ENCODE results near the gene PTH1R.

Gene PTH1R

DNA sequence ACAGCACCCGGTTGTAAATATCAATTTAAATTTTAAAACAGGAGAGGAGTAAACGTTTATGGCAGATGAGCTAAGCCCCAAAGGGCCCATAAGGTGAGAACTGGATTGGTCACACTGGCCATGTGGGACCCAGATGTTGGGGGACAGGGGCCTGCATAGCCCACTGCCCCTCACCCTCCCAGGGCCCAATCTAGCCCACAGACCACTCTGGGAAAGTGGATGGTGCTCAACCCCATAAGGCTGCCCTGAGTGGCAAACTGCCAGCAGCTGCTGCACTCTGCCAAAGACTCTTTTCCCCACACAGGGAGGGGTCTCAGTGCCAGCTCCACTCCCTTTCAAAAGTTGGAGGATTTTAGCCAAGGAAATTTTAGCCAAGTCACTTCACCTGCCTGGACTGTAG, 56.6 kb downstream of the PTH1R start:
- no peak for DNase-seq

DNA sequence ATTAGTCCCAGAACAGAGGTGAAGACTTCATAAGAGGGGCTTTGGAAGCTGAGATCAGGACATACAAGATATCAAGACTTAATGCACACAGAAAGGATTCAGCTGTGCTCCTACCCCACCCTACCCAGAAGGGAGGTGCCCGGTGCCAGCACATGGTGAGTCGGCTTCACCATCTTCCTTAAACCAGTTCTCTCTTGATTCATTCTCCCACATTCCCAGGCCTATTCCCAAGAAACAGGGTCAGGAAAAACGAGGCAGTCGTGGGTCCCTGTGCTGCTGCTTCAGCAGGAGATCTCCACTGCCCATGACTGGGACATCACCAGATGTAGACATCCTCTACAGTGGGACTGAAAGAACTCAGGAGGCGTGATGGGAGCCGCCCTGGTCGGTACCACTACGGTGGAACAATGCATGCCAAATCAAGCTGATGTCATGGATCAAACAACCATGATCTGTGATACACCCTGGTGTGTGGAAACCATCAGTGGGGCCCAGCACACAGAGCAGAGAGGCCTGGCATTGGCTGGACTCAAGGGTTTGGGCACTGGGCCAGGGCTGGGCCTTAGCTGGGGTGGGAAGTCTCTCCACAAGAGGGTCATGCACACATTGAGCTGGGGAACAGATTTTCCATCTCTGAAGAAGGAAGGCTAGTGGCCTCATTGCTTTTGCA, 57.1 kb downstream of the PTH1R start:
- no peak for DNase-seq

DNA sequence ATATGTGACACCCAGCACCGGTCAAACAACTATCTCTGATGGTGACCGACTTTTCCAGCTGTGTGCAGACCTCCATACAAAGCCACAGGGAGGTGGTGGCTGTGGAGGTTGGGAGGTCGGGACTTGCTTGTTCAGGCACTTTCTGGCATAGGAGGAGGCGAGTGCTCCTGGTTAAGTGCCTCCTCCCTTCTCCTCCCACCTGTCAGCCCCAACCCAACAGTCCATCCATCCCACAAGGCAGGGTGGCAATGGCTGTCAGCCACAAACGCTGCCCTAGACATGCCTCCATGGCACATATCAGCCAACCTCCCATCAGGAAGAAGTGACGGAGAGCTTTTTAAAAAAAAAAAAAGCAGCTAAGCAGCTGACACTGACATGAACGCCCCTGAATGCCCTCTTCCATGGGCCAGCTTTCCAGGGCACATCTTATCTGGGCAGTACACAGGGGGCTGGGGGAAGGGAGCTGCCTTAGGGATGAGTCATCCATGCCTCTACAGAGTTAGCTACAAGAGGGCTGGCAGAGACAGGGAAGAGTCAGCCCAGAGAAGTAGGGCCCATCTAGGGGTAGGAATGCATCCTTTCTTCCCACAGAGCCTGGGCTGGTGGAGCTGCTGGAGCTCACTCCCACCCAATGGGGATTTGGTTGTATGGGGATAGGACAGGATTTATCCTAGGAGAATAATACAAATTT, 57.8 kb downstream of the PTH1R start:
- DNase-seq, result no peak

DNA sequence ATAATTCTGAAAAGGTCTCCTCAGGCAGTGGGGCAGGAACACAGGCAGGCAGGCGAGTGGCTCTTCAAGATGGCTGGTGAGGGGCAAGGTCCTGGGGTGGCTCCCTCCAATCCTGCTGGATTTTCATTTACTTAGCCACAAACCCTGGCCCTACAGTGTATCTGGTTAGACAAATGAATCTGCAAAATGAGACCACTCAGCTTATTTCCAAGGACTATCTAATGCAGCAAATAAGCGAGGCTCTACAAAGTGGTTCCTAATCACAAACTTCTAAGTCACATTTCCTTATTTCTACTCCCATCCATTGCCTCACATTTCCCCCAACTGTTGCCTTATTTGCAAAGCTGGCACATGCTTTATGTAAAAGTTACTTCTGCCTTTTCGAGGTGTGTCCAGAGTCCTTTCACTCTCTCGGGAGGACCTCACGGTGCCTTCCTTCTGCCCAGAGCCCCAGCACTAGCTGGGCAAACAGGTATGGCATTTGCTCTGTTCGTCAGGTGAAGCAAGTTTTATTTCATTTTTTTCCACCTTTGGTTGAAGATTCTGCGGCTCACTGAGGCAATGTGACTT, 58.6 kb downstream of the PTH1R start:
- no peak for DNase-seq

DNA sequence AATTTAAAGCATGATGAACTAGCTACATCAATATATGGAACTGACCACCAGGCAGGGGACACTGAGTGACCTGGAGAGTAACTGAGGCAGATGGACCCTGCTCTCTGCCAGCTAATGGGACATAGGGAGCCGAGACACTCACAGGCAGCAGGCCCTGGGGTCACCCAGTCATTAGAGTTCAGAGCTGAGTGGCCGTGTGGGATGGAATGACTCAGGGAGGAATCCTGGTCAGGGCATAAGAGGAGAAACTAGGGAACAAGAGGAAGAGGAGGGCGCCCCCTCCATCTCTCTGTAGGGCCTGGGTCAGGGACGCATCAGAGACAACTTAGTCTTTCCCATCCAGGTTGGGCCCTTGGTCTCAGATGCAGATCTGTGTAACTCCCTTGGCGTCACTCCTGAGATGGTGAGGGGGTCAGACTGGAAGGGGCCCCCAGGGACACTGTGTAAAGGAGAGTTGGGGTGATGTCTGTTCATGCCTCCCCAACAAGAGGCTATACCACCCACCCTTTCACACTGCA, 59.3 kb downstream of the PTH1R start:
- DNase-seq, result no peak

DNA sequence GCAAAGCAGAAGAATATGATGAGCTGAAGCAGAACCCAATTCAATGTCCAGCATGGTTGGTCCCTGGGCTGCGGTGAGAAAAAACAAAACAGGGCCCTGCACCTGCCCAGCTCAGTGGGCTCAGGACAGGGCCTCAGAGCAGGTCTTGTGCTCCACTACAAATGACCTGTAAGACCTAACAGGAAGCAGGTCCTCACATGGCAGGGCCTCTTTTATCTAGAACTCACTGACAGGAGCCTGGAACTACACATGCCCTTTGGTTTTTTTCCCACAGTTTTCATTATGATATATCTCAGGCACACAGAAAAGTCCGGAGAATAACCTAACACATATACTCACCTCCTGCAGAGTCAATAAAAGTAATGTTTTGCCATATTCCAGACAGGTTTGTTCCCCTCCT, 60.6 kb downstream of the PTH1R start:
- no peak for DNase-seq

DNA sequence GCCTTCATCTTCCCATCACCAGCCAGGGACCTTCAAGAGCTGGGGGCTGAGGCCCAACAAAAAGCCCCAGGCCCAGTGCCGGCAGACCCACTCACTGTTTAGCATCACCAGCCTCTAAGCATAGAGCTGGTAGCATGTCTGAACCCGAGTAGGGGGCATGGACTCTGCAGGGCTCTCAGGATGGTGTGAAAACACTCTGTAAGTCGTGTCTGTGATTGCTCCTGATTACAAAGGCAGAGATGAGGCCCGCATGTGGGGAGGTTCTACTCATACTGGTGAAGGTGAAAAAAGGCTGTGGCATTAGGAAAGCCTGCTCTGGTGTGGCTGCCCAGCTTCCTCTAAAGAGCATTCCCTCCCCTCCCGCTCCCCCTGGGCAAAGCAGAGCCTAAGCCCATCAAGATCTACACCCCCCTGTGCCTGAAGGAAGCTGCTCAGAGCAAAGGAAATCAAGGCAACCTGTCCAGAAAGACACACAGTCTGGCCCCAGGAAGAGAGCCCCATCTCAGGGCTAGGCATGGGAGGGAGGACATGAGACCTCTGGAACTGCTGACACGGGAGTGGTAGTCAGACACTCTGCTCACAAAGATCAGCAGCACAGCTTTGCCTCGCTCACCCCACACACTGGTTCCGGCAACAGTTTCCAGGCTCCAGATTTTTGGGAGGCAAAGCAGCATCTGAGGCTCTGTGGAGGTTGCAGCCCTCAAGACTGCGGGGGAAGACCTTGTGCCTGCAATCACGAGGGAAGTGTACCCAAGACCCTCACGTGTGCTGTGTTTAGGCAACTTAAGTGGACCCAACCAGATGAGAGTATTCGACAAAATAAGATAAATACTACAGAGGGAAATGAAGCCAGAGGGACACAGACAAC, 62.3 kb downstream of the PTH1R start:
- DNase-seq, result no peak

DNA sequence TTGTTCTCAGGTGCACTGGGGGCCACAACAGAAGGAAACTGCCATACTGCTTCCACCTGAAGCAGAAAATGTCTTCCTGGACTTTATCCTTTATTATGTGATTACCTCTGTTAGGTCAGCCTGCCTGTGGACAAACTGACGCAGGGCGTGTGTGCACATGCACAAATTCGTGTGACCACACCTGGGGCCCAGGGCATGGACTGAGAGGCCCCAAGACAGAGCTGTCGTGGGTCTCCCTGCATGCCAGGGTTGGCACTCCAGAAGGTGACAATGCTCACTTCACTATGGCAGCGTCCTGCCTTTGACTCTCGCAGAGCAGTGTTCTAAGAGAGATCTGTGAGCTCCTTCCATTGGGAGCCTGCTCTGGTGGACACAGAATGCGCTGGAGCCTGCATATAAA, 64.6 kb downstream of the PTH1R start:
- no peak for DNase-seq

DNA sequence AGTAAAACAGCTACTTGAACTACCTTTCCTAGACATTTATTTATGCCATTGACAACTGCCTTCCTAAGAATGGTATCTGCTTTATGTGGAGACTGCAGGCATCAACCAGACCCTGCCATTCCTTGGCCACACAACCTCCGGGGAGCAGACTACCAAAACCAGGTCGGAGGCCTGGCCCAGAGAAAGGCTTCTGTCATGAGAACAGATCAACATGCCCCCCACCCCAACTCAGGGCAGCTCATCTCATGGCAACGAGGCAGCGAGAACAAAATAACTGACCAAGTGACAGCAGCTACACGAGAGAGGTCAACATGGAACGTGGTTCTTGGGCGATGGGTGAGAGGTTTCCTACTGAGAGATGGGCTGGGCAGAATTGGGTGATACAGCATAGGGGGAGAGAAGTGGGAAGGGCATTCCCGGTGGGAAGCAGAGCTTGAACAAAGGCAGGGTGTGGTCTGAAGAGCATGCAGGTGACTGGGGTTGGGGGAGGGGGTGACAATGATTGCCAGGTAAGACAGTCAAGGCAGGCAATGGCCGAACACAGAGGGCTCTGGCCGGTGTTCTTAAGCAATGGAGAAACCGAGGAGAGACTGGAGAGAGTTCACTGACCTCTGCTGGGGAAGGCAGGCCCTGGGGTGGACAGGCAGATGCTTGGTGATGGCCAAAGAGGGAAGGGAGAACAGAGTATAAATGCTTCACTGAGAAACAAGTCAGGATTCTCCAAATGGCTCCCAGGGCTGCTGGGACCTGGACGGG, 65.1 kb downstream of the PTH1R start:
- no peak for DNase-seq

DNA sequence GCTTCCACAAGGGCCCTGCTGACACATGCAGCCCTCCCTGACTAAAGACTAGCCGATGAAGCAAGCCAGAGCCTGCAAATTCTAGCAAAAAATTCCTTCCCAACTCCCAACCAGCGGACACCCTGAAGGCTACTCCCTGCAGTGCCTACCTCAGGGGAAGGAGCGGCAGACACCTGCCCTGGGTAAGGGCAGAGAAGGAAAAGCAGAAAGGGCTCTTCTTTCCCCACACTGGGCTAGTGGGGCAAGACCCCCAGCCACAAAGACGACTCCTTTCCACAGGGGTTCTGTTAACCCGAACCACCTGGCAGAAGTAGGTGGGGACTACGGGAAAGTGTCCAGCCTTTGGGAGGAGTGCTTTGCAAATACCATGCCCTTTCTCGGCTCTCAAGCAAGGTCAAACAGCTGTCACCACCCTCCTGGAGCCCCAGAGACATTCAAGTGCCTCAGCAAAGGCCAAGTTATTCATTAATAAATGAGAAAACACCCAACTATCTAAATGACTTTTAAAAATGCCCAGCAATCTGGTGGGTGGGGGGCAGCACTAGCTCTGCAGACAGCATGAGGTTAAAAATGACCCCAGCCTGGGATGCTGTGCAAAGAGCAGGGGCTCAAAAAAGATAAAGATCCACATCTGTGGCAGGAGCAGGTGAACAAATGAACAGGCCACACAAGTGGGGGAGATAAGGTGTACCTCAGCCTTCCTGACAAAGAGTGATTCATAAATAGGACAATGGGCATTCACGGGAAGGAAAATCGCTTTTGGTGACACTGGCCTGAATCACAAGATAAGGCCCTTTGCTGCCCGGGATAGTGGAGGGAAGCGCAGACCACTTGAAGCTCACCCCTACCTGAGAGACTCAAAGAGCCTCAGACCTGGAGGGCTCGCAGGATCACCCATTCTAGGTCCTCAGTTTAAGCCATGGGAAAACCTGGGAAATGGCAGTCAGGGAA, 66.0 kb downstream of the PTH1R start:
- DNase-seq, result no peak

DNA sequence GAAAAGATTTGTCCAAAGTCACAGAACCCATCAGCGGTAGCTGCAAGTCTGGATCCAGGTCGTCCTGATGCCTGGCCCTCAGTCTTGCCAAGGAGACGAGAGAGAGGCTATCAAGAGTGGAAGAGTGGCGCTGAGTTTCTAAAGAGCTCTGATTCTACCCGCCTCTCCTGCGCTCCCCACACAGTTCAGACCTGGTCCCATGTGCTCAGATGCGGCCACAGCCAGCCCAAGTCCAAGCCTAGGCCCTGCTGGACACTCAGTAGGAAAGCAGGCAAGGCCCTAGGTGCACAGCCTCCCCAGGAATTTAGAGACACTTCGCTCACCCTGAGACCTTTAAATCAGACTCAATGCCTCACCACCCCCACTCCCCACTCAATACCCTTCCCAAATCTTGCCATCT, 66.7 kb downstream of the PTH1R start:
- DNase-seq, result no peak

DNA sequence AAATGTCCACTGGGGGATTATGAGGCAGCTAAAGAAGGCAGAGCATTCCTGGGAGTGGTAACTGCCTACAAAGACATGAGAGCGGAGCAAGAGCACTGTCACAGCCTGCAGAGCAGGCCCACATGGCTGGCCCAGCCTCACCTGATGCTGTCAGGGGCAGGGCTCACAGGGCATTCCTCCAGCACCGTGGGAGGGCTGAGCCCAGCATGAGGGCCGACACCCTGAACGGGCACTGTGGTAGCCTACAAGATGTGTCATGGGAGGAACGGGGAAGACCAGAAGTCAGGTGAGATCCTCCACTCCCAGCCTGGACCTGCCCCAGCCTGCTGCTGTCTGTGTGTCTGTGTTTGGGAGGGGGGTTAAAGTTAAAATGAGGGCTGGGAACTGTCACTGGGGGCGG, 68.9 kb downstream of the PTH1R start:
- DNase-seq, result no peak

DNA sequence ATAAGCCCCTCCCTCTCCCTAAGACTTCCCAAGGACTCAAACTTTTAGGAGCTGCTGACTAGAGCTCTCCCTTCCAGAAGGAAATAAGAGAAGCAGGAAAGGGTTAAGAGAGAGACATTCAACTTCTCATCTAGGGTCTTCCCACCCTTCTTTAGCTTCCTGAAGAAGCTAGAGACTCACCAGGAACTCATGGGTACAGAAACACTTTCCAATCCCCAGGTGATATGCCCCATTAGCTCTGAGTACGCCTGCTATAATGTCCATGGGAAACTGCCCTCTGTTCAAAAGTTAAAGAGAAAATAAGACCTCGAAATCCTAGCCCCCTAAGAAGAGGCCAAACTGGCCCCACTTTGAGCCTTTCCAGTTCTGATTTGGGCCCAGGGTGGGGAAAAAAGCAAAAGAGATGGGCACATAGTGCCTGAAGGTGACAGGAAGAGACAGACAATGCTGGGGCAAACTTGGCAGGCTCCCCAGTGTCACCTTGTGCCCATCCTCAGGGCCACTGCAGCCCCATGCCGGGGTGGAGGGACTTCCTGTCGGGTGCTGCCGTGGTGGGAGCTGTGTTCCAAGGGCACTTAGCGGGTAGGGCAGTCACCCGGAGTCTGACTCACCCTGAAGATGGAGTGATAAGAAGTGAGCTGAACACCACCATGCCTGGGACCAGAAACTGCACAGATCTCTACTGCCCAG, 69.5 kb downstream of the PTH1R start:
- DNase-seq, result peak; percentile 51 to 60

DNA sequence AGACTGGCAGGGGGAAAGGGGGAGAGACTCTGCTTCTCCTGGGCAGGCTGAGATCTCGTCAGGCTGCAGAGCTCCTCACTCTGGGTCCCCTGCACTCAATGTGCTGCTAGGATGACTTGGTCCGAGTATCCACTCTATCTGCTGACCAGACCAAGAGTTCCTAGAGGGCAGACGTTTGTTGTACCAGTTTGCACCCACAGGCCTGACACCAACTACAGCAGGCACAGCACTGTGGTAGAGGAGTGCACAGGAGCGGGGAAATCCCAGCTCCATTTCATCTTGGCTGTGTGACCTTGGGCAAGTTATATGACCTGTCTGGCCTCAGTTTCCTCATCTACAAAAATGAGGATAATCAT, 70.0 kb downstream of the PTH1R start:
- no peak for DNase-seq

DNA sequence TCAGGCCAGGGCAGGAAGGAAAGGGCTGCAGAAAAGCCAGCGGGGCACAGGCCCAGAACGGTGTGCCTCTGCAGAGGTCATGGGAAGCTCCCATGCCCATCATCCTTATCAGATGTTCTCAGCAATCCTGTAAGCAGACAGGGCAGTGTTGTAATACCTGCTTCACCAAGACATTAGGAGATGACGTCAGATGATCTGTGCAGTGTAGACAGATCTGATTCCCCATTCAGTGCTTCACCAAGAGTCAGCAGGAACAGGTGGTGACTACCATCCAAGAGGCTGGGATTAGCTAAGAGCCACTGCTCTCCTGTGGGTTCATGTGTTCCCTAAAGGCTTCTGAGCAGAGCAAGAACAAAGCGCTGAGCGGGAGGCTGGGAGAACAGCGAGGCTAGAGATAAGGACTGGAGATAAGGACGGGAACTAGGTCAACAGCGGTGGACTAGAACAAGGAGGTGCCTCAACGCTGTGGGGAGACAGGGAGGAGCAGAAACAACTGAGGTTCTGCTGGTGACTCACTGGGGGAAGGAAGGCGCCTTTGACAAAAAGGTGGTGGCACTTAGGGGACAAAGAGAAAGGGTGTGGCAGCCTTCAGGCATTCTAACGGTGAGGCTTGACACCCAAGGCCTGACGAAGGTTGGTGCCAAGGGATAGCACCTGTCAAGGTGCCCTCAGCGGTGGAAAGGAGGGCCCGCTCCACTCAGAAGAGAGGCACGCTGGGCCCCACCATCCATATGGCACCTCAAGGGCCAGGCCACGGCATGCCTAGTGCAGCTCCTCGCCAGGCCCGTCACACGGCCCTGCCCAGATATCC, 70.7 kb downstream of the PTH1R start:
- DNase-seq, result peak; percentile 61 to 63

DNA sequence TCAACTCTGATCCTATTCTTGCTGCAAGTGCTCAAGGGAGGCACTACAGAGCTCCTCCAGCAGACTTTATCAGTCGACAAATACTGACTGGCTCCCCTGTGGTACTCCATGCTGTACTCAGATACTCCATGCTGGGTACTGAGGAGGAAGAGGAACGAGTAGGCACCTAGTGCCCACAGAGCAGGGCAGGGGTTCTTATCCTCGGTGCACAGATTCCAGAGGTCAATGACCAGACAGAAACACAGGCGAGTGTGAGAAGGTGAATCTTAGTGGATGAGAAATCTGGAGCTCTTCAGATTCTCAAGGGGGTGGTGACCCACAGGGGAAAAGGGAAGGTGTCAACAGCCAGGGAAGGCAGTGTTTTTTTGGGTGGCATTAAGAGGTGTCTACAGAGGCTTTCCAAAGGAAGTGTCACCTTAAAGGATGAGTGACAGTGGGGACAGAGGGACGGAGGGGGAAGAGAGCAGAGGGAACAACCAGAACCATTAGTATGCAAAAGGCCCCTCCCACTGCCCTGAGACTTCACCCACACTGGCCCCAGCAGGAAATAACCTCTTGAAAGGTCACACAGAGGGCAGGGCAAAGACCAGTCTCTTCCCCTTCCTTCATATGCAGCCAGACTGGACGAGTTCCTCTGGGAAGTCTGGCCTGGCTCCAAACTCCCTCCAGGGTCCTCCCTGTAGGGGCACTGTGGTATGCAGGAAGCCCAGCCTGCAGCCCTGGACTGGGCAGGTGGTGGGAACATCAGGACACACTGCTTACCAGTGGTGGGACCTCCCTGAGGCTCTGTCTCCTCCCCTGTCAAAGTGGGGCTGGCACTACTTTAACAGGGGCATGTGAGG, 71.5 kb downstream of the PTH1R start:
- no peak for DNase-seq

DNA sequence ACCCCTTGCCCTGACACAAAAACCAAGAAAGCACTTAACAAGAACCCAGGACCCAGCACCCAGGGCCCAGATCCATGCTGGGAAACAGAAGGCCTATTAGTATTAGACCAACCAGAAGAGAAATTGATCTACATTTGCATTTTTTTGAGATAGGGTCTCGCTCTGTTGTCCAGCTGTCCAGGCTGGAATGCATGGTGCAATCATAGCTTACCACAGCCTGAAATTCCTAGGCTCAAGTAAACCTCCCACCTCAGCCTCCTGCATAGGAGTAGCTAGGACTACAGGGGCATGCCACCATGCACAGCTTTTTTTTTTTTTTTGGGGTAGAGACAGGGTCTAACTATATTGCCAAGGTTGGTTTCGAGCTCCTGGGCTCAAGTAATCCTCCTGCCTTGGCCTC, 72.7 kb downstream of the PTH1R start:
- no peak for DNase-seq

DNA sequence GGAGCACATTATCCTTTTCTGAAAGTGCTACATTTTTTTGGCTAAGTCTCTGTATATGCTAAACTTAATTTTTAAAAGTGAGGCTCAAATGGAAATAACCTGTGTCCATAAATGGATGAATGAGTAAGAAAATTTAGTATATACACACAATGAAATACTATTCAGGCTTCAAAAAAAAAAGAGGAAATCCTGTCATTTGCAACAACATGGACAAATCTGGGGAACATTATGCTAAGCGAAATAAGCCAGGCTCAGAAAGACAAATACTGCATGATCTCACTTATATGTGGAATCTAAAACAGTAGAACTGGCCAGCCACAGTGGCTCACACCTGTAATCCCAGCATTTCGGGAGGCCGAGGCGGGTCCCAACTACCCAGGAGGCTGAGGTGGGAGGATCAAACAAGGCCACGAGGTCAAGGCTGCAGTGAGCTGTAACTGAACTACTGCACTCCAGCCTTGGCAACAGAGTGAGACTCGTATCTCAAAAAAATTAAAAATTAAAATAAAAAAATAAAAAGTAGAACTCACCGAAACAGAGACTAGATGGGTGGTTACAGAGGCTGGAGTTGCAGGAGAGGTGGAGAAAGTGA, 73.2 kb downstream of the PTH1R start:
- no peak for DNase-seq

DNA sequence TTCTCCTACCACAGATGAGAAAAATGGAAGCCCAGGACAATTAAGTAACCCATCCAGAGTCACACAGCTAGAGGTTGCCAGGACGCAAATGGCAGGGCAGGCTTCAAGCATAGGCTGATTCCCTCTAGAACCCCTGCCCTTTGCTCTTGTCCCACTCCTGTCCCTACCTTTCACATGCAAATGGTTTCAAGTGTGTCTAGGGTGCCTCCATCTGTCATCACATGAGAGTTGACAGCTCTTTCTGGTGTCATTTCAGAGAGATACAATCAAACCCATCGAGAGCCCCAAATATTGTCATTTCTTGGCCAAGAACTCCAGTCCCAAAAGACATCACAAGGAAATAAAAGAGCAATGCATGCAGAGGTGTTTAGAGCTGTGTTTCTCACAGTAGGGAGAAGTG, 75.3 kb downstream of the PTH1R start:
- no peak for DNase-seq

Measured in activated CD4-positive, alpha-beta T cell treated with anti-CD3 and anti-CD28 coated beads, Interleukin-2, amount 50 U/mL, for 4 hours (primary cell).